Forelimb muscle (tissue), 1 donor: ENCODE measurements around the gene TBX19. TPM values are rescaled to one million over a fixed set of nuclear protein-coding genes. Genes with fewer than 3 reads are reported as not detected.

Experiments used
- DNase-seq: peaks from one replicate; pipeline ENCODE4 v3.0.0-alpha.2; 2013; ENCODE audit warnings: low read depth
- polyA plus RNA-seq: library from polyadenylated mRNA; unstranded; fragments of 120-200 nt; gene quantifications from one replicate; pipeline ENCODE4 v1.2.1, GENCODE V29; 2013; ENCODE audit not compliant: insufficient read length

The TBX19 gene
- polyA plus RNA-seq, 1 donor: 1.3 TPM

GRCh38 chr1:168281603-168282325 lies 1.1 kb downstream of the TBX19 start:
- DNase-seq: no peak

- DNase-seq: no peak
Observed at GRCh38 chr1:168285521-168285790, 4.8 kb downstream of the TBX19 start.

- no peak for DNase-seq
Observed at GRCh38 chr1:168285971-168286927, 5.6 kb downstream of the TBX19 start.

GRCh38 chr1:168287237-168287664 lies 6.6 kb downstream of the TBX19 start:
- DNase-seq: no peak

DNA sequence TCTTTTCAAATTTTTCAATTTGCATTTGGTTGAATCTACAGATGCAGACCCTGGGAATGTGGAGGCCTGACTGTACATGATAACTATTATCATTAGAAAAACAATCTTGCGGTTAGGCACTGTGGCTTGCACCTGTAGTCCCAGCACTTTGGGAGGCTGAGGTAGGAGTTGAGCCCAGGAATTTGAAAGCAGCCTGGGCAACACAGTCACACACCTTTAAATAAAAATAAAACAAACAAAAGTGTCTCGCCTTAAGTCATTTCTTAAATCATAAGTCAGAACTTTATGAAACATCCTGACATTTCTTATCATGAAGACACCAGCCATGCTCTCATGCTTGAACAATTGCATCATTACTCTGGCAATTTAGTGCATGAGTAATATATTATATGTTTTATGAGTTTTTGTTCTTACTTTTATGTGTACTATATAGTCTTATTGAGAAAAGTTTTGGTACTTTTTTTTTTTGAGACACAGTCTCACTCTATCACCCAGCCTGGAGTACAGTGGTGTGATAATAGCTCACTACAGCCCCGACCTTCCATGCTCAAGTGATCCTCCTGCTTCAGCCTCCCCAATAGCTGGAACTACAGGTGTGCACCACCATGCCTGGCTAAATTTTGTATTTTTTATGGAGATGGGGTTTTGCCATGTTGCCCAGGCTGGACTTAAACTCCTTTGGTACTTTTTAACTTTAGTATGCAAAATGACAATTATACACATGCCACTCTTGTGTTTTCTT lies 7.8 kb downstream of the TBX19 start:
- DNase-seq: no peak

GRCh38 chr1:168291222-168291837 lies 10.7 kb downstream of the TBX19 start:
- DNase-seq: no peak

- no peak for DNase-seq
Observed at GRCh38 chr1:168293356-168293755, 12.7 kb downstream of the TBX19 start.

DNA sequence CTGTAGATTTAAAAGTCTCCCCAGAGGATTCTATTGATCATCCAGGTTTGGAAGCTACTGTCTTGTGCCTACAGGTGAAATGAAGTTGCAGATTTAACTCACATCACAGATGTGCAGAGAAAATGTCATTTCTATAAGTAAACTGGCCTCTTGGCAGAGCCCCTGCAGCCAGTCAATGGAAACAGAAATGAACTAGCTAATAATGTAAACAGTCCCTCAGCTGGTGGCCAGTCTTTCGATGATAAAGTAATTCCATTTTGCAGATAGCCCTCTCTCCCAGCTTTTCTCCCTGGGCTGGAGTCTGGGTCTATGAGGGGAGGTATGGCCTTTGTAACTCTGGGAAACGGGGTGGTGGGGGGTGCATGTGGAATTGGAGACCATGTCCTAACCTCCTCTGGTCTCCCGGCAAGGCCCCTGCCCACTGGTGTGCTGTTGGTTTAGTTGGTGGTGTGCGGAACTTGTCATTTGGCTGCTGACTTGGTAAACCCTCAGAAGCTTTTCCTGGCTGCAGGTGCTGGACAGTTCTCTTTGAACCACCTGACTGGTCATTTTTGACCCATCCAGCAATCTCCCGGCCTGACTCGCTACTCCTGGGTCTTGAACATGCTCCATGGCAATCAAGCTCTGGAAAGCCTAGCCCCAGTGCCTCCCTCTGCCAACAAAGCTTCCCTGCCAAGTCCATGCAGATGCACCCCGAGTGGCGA lies 14.9 kb downstream of the TBX19 start:
- DNase-seq: no peak

- no peak for DNase-seq
Observed at GRCh38 chr1:168297019-168297730, 16.5 kb downstream of the TBX19 start.

DNA sequence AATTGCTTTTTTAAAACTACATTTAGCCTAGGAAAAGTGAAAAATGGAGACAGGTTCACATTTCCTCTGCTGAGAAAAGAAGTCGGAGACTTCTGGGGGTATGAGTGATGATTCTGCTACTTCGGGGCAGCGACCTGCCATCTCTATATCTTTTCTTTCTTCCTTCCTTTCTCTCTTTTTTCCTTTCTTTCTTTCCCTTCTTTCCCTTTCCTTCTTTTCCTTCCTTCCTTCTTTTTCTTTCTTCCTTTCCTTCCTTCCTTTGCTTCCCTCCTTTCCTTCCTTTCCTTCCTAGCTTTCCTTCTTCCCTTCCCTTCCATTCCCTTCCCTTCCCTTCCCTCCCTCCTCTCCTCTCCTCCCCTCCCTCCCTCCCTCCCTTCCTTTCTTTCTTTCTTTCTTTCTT lies 17.8 kb downstream of the TBX19 start:
- DNase-seq: no peak

DNA sequence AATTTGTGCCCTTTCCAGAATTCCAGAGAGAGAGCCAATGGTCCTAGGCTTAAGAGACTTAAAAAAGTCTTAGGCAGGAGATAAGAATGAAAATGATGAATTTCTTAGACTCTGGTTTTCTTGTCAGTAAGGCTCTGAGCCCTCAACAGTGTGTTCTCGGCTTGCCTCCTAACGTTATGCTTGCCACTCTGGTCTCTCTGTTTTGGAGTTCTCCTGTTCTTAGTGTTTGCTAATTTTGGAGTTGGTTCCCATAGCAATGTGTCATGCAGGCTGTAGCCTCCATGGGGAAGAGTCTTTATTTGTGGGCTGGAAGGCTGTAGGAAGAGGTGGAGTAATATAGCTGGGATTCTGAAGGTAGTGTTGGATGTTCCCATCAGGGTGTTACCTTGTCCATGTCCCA lies 19.9 kb downstream of the TBX19 start:
- no peak for DNase-seq

DNA sequence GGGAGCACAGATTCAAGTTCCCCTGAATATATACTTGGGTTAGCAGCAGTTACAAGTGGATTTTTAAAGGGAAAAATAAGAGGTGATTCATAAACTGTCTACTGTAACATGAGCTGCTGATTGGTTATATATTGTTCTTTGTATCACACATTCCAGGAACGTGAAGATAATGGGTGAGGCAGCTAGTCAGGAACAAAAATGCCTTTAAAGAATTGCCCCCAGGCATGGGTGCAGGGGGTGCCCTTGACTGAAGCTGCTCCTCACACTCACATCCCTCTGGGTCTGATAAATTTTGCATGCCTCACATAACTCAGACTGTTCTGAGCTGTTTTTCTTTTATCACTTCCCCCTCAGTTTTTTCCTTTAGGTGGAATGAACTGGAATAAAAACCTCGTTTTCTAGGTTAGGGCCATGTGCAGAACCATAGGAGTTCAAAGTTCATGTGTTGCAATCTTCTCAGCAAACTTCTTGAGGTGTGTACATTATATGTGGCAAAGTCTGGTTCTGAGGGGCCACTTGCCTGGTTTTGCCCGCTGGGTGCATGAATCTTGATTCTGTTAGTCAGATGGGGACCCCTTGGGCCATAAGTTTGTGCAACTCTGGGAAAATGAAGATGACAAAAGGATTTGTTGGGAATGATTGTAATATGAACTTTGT lies 21.1 kb downstream of the TBX19 start:
- no peak for DNase-seq

DNA sequence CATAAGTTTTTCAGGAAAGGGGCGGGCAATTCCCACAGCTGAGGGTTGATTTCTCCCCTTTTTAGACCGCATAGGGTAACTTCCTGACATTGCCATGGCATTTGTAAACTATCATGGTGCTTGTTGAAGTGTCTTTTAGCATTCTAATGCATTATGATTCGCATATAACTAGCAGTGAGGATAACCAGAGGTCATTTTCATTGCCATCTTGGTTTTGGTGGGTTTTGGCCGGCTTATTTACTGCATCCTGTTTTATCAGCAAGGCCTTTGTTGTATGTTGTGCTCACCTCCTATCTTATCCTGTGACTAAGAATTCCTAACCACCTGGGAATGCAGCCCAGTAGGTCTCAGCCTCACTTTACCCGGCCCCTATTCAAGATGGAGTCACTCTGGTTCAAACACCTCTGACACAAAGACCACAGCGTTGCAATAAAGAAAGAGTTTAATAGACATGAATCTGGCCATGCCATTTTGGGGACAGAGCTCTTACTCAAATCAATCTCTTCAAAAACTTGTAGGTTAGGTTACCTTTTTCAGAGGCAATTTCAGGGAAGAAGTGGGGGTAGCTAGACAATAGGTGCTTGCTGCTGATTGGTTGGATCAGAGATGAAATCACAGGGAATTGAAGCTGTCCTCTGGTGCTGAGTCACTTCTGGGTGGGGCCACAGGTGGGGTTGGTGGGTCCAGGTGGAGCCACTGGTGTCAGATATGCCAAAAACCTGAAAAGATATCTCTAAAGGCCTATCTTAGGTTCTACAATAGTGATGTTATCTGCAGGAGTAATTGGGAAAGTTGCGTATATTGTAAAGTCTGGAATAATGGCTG lies 23.3 kb downstream of the TBX19 start:
- no peak for DNase-seq

DNA sequence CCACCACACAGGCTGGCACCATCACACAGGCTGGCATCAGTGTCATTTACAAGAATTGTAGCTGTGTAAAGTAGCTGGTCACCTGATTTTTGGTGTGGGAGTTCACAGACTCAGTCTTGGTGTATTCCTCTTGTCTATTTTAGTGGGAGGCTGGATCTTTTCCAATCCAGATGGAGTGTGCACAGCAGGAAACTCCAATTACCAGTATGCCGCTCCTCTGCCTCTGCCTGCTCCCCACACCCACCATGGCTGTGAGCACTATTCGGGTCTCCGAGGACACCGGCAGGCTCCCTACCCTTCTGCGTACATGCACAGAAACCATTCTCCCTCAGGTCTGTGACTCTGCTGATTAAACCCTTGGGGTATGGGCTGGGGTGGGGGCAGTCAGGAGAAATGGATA lies 24.2 kb downstream of the TBX19 start:
- no peak for DNase-seq

GRCh38 chr1:168312718-168313604 lies 32.3 kb downstream of the TBX19 start:
- no peak for DNase-seq

GRCh38 chr1:168316142-168316541 lies 35.5 kb downstream of the TBX19 start:
- no peak for DNase-seq

DNA sequence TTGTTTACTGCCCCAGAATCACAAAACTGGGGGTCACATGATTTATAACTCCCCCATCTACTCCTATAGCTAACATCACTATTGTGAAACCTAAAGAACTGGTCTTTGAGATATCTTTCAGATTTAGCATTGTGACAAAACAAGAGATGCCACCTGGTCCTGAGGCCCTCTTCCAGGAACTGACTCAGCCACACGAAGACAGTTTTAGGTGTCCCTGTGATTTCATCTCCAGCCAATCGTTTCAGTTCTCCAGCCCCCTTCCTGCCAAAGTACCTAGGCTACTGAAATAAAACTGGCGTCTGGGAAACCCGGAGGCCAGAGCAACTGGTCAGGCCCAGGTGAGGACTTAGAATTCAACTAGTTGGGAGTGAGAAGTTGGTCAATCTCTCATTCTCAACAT lies 36.6 kb downstream of the TBX19 start:
- no peak for DNase-seq

- DNase-seq: no peak
Observed at GRCh38 chr1:168319691-168320090, 39.0 kb downstream of the TBX19 start.
